ENCODE data around the gene LIN28B.

The LIN28B gene

DNA sequence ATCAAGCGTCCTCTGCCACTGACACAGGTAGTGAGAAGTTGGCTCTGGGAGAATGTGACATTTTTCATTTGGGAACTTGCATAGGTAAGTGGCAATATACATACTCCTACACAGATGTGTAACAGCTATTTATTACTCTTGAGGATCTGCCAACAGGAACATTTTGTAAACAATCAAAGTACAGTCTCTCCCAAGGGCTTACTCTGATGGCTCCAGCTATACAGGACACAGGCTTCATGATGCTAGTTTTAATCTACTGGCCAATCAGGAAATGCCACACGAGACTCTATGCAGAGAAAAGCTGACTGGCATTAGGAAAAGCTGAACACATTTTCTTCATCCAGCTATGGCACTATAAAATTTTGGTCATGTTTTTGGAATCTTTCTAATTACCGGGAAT, 165.1 kb downstream of the LIN28B start:
- FAIRE-seq (no peak), DNase-seq (ENCODE audit: insufficient read length) (no peak)
- TF ChIP-seq POLR2AphosphoS5 (IDR thresholded peaks at IDR 0.05; ENCODE audit: low read depth, low read length) (no peak), POLR2A (IDR thresholded peaks at IDR 0.05; ENCODE audit: low read depth, low read length) (no peak), TAF1 (IDR thresholded peaks at IDR 0.05; ENCODE audit: borderline replicate concordance, low read depth, low read length) (no peak)

DNA sequence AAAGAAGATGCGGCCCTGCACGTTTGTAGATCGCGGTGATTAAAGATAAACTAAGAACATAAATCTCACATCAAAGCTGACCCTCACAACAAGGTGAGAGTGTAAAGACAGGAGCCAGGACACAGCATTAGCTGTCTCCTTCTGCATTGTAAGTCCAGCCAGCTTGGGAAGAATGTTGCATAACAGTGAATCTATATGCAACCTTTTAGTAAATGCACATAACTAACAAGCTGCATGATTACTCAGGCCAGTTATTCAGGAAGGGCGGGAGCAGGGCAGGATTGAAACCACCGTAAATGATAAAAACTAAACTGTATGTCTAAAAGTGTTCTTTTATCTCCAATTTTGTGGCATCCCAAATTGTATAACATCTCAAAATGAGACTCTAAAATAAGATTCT, 165.8 kb downstream of the LIN28B start:
- FAIRE-seq (no peak), DNase-seq (ENCODE audit: insufficient read length) (no peak)
- TF ChIP-seq TAF1 (IDR thresholded peaks at IDR 0.05; ENCODE audit: borderline replicate concordance, low read depth, low read length) (no peak), POLR2AphosphoS5 (IDR thresholded peaks at IDR 0.05; ENCODE audit: low read depth, low read length) (no peak), POLR2A (IDR thresholded peaks at IDR 0.05; ENCODE audit: low read depth, low read length) (no peak)
